Measurements from ENCODE around the gene ASIC2.
A peak's percentile ranks its signal among the peaks of the same experiment; 100 is the strongest.

The ASIC2 gene

GRCh38 chr17:33151565-33151964 is 141.5 kb downstream of the ASIC2 start:
- DNase-seq, result no peak

DNA sequence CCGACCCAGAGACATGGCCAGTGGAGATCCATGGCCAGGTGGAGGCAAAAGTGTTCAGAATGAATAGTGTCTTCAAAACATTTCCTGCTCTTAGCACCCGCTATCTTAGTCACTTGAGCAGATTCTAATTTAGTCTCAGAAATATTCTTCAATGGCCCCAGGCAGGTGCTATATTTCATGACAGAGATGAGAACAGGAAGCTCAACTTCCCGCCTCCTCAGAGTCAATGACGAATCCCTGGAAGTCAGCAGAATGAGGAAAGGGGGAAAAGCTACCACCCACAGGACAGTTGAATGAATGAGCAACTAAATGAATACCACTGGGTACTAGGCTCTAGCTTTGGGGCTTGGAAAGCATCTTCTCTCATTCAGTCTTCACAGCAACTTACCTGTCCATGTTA is 147.2 kb downstream of the ASIC2 start:
- DNase-seq, result no peak

DNA sequence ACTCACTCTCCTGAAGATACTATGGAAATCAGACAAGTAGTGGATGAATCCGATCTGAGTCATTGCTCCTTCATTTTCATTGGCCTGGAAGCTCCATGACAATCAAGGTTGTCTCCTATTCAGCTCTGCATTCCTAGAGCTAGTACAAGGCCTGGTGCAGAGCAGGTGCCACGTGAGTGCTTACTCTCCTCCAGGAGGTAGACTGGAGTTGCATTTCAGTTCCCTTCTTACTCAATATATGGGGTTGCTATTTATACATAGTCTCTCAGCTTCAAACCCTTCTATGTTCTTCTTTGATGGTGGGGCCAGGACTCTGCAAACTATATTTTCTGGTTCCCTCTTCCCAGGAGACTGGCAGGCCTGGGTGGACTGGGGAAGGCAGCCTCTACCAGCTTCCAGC is 148.3 kb downstream of the ASIC2 start:
- no peak for DNase-seq

- DNase-seq, result no peak
Measured at GRCh38 chr17:33142705-33143299, 150.3 kb downstream of the ASIC2 start.

- DNase-seq, result peak; percentile 41
Measured at GRCh38 chr17:33140413-33141099, 152.5 kb downstream of the ASIC2 start.

GRCh38 chr17:33138627-33139026 is 154.5 kb downstream of the ASIC2 start:
- DNase-seq, result no peak

DNA sequence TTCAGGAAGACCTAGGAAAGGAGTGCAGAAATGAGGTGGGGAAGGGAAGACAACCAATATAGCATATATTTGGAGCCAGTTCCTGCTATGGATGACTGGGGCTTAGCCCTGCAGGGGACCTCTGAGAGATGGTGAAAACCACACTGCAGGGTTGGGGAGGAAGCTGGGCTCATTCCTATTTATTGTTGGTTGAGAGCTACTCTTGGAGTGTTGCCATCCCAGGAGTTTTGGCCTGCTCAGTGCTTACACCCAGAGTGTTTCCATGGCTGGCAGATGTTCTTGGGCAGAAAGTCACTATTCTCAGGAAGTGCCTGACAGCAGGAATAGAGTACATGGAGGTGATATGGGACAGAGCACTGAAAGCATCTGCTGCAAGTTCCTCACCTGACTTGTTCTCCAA is 155.7 kb downstream of the ASIC2 start:
- no peak for DNase-seq

GRCh38 chr17:33135691-33136090 is 157.4 kb downstream of the ASIC2 start:
- no peak for DNase-seq

DNA sequence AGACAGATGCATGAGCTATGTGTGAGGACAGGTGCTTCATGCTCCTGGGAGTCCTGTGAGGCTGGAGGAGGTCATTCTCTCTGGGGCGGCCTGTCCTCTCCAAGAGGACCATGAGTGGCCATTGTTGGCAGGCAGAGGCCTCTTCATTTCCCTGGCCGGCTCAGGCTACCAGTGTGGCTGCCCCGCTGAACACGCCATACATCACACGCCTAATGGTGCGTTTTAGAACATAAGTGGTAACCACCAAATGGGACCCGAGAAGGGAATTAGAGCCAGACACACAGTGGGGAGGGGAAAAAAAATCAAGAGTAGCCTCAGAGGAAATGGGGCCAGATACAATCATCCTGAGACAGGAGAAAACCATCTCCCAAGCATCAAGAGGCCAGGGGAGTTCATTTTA is 161.5 kb downstream of the ASIC2 start:
- DNase-seq, result no peak

DNA sequence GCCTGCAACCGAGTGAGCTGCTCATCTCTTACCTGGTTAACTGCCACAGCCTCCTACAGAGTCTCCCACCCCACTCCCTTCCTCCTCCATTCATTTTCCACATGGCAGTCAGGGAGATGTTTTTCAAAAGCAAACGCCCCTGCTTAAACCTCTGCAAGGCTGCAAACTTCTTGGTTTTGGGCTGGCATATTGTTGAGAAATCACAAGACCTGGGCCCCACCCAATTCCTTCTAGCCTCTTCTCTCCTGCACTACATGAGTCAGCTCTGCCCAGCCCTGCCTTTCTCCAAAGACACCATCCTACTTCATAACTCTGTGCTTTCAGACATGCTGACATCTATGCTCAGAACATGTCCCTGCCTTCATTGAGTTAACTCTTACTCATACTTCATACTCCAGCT is 165.4 kb downstream of the ASIC2 start:
- DNase-seq, result no peak

DNA sequence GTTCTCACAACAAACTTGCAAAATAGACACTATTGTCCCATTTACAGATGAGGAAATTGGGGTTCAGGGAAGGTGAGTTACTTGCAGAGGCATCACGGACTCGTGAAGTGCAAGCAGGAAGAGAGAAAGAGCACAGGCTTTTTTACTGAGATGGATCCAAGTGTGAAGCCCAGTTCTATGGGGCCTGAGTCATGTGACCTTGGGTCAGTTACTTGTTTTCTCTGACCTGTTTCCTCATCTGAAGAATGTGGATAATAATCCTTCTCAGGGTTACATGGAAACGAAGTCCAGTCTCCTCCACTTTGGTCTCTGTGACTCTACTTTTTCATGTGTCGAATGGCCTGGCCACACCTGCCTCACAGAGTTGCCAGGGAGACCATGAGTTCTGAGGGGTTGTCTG is 167.0 kb downstream of the ASIC2 start:
- DNase-seq, result no peak

- DNase-seq, result no peak
Measured at GRCh38 chr17:33125552-33125950, 167.5 kb downstream of the ASIC2 start.

DNA sequence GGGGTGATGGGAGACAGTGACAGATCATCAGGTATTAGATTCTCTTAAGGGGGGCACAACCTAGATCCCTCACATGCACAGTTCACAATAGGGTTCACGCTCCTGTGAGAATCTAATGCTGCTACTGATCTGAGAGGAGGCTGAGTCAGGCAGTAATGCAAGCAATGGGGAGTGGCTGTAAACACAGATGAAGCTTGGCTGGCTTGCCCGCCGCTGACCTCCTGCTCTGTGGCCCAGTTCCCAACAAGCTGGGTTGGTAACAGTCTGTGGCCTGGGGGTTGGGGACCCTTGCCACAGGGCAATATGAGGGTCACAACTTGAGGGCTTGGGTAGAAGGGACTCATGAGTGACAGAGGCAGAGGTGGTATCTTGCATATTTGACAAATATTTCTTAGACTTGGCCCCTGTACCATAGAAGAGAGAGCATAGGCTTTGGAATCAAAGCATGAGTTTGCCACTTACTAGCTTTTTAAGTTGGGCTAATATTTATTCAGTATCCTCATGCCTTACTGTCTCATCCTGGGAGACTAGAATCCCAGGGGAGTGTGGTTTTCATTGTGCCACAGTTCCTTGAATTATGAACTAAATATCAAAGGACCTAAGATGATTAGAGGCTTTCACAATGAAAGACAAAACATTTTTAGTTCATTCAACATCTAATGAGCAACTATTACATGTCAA is 168.1 kb downstream of the ASIC2 start:
- DNase-seq, result no peak

DNA sequence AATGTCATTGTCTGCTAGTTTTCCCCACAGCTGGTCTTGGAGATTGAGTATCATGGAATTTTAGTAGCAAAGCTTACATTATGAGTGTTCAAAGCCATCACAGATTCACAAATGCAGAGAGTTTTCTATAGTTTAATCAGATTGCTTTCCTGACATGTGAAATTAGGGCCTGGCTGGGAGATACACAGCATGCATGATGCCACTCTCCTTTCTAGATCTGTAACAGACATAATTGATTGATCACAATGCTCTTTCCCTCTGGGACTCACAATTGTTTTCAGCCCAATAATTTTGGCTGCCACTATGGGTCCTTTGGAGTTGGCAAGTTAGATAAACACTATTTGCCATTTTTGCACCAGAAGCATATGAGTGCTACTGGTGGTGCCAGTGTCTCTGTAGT is 168.9 kb downstream of the ASIC2 start:
- no peak for DNase-seq

DNA sequence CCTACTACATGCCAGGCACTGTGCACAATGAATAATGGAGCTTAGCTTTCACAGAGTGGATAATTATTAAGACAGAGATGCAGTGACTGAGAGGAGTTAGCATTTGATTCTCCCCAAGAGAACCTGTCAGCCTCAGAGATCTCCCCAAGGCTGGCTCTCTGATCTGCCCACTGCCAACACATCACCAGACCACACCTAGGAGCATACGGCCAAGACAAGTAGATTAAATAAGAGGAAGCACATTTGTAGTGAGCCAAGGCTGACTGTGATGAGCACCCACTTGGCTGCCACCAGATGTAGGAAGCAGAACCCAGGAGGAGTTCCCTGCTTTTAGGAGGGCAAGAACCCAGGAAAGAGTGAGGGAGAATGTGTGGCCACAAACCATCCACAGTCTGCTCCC is 171.3 kb downstream of the ASIC2 start:
- DNase-seq, result no peak

DNA sequence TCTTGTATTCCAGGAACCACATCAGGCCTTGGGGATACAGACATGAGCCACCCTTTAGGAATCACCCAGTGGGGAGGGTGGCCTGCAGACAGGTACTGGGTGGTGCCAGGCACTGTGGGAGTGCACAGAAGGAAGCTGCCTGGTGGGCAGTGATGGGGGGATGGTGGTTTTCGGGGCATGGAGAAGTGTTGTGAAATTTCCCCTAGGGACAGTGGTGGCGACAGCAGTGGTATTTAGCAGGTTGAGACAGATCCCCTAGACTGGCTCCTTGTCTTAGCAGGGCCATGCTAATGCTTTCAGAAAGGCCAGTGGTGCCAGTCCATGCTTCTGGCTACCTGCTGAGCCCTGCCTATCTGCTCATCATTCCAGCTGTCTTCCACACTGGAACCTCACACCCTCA is 171.8 kb downstream of the ASIC2 start:
- DNase-seq, result no peak

DNA sequence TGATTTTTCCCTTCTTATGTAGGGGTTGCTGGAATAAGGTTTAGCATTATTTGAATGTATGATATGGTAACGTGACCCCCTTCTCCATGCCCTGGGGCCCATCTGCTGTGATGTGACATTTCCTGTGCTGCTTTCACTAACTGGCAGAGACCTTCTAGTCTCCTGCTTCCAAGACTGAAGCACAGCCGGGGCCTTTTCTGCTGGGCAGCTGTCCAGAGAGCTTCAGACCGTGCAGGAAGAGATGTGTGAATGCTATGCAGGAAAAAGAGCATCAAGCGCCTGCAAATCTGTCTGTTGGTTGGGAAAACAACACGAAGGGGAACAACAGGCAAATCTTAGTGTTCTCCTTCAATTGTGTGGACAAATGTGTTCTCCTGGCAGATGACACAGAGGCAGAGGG is 173.0 kb downstream of the ASIC2 start:
- DNase-seq, result no peak

GRCh38 chr17:33118391-33119075 is 174.6 kb downstream of the ASIC2 start:
- no peak for DNase-seq

DNA sequence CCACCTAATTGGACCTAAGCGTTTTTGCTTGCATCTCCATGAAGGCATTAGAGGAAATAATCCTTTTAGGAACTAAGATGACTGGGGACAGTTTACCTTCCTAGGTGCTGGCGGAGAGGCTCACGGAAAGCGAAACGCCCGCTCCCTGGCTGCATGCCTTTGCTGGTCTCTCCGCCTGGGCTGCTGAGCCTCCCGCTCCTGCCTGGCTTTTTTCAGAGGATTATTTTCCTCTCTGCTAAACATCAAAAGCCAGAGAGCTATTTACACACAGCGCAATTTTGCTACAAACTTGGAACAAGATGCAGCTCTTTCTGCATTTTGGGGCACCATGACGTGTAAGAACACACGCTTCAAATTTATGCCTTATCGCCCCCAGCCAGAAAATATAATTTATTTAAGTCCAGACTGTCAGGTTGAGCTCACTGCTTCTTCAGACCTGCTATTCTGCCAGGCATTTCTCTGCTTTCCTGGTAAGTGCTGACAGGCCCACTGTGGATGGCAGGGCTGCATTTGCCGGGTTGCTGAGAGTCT is 177.0 kb downstream of the ASIC2 start:
- DNase-seq, result no peak

DNA sequence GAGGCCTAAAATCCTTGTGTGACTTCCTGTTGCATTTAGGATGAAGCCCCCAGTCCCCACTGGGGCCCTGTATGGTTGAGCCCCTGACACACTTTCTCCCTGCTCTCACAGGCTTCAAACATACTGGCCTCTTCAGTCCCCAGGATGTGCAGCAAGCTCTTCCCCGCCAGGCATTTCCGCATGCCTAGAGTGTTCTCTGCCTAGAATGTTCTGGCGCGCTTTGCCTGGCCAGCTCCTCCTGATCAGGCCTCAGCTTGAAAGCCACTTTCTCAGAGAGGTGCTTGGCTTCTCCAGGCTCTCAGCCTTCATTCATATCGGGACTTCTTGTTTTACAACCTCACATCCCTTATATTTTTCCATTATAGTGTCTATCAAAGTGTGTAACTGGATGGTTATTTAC is 177.7 kb downstream of the ASIC2 start:
- no peak for DNase-seq

DNA sequence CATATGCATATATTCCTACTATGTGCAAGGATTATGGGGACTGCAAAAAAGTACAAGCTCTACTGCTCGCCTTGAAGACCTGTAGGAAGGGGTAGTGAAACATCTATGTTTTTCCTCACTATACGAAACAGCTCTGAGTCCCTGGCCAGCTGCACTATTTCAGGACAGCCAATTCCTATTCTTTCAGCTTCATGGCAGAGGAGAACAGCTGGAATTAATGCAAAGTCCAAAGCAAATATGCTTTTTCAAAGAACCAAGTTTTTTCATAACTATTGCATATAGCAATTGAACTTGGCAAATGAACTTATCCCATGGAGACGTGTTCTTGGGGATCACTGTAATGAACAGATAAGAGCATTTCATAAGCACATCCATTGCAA is 179.1 kb downstream of the ASIC2 start:
- DNase-seq, result no peak

- no peak for DNase-seq
Measured at GRCh38 chr17:33113276-33113990, 179.7 kb downstream of the ASIC2 start.

DNA sequence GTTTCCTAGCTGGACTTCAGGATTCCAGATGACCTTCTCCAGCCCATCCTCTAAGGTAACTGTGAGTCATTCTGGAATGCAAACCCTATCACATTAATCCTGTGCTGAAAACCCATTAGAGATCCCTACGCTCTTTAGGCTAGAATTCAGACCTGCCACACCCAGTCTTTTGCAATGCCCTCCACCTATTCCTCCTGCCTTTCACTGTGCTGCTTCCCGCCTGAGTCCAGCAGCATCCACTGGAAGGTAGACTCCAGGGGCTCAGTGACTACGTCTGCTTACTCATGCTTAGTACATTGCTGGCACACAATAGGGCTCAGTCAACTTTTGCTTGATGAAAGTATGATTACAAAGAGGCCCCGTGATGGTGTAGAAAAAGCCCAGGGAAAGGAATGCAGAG is 180.3 kb downstream of the ASIC2 start:
- no peak for DNase-seq
